HG02870 (cell line): ENCODE measurements around the gene TEKT1.
"Not testable (repeated sequence)": the region's sequence is repeated elsewhere in the genome, so short reads cannot be mapped to it uniquely, and the experiment has no call there.

Experiments used
- ATAC-seq: cut with Tn5 transposase; IDR thresholded peaks from one replicate; pipeline ENCODE4 v1.9.1; 2021; ENCODE audit warnings: mild to moderate bottlenecking, moderate library complexity; ENCODE audit not compliant: unreplicated experiment

TEKT1 gene

DNA sequence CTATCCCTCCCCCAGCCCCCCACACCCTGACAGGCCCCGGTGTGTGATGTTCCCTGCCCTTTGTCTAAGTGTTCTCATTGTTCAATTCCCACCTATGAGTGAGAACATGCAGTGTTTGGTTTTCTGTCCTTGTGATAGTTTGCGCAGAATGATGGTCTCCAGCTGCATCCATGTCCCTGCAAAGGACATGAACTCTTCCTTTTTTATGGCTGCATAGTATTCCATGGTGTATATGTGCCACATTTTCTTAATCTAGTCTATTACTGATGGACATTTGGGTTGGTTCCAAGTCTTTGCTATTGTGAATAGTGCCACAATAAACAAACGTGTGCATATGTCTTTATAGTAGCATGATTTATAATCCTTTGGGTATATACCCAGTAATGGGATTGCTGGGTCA, 15.2 kb downstream of the TEKT1 start:
- ATAC-seq = not testable (repeated sequence)

DNA sequence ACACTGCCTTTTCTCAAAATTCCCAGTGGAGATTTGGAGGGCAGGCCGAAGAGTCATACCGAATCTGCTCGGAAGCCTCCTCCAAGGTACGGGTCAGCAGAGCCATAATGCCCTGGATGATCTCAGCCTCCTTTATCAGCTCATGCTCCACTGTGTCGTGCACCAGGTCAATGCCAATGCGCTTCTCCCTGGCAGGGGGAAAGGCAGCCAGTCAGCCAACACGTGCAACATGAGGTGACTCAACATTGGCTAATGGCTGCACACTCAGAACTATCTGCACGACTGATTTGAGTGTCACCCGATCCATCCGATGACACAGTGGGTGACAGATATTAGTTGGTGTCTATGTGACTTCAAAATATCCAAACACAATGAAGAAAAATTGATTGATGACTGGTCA, 15.8 kb downstream of the TEKT1 start:
- ATAC-seq = no peak

DNA sequence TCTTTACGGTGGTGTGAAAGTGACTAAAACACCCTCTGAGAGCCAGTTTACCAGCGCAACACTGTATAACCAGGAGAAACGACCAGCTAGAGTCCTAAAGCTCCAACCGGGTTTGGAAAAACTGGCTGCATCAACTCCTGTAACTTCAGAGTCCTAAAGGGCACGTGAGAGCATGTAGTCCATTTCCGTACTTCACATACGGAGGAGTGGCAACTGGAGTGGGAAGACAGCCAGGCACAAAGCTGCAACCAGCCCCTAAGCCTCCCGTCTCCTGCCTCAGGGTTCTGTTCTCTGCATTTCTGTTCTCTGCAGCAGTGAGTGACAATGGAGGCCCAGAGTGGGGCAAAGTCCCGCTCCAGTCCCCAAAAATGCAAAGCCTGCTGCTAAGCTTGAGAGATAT, 19.2 kb downstream of the TEKT1 start:
- no peak for ATAC-seq

DNA sequence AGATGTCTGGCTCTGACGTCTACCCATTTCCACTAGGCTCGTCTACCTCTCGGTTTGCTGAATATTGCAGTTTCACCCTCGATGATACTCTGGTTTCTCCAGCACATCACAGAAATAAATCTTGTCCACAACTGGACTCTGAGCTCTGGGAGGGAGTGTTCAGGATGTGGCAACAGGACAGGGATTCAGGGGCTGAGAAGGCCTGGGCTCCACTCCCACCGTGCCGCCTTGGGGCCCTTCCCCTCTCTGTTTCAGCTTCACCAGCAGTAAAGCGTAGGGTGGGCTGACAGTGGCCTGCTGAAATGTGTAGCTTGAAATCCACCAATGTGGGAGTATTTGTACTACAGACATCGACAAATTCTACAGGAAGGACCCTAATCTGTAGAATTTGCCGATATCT, 20.0 kb downstream of the TEKT1 start:
- no peak for ATAC-seq

DNA sequence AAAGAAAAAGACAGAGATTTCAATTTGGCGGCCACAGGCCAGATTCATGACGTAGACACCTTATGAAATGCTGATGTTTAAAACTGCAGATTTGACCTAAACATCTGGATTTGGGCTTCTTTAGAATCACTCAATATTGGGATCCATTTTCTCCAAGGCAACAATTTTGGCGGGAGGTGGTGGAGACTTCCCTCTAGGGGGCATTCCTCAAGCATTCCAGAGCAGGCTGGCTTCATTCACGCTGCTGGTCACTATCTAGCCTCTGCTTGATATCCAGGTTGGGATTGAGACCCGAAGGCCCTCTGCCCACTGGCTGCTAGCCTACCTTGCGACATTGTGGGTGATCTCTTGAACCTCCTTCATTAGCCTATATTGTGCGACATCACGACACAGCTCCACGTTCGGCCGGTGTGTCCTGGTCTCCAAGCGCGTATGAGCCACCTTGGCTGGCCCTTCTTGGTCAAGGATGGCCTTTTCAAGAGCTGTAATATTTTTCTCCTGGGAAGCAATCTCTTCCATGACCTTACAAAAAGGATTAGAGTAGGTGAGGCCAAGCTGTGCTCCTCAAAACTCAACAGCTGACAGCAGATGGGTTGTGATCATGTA, 31.0 kb downstream of the TEKT1 start:
- ATAC-seq = no peak

DNA sequence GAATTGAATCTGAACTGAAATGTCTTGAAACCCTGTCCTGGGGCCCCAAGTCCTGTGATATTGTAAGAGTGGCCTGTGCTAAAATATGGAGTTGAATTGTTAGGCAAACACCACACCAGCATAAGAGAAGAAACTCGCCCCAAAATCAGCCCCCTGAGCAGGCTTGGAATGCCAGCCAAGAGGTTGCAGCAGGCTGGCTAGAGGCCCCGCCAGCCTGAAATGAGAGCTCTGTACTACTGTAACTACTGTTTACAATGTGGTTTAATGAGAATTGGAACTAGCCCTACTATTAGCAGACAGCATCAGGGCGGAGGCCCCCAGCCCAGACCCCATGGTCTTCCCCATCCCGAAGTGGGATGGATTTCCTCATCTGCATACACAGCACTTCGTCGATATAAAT, 31.8 kb downstream of the TEKT1 start:
- no peak for ATAC-seq

DNA sequence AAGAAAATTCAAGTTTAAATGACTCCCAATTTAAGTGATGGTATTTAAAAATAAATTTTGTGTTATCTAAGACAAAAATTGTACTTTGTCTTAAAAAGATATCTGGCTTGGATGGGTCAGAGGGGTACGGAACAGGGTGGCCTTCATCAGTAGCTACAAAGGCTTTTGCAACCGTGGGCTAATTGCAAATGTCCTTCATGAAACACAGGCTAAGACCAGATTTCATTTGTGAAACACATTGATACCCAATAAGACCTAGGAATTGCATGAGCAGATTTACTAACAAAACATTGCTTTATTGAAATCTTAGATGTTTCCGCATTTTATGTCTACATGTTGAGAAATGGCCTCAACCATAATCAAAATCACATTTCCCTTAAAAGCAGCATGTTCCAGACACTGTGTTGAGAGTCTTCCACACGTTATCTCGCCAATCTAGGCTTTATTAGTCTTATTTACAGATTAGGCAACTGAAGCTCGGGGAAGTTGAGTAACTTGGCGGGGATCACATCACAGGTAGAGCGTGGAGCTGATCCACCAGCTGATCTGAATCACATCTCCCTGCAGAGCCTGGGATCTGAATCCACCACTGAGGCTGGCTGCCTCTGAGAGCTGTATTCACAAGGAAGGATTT, 33.7 kb downstream of the TEKT1 start:
- ATAC-seq = no peak

DNA sequence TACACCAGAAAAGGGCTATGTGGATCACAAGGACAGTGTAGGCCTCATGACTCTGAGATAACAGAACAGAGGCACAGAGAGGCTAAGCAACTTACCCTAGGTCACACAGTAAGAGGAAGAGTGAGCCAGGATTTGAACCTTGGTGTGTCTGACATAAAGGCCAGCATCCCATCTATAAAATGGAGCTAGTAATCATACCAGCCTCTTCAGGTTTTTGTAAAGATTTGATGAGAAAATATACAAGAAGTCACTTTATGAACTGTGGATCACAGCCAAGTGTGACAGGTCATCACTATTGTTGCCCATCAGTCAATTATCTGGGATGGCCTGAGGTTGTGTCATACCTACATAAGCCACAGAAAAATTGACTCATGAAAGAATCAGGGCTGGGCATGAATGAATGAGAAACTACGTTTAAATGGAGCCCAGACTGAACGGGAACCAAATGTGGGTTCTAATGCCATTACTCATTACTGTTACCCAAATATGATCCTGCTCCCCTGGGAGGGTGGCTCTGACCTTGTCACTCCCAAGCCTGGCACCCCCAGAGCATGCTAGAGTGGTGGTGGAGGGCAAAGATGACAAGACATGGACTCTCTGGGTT, 34.5 kb downstream of the TEKT1 start:
- ATAC-seq = no peak

DNA sequence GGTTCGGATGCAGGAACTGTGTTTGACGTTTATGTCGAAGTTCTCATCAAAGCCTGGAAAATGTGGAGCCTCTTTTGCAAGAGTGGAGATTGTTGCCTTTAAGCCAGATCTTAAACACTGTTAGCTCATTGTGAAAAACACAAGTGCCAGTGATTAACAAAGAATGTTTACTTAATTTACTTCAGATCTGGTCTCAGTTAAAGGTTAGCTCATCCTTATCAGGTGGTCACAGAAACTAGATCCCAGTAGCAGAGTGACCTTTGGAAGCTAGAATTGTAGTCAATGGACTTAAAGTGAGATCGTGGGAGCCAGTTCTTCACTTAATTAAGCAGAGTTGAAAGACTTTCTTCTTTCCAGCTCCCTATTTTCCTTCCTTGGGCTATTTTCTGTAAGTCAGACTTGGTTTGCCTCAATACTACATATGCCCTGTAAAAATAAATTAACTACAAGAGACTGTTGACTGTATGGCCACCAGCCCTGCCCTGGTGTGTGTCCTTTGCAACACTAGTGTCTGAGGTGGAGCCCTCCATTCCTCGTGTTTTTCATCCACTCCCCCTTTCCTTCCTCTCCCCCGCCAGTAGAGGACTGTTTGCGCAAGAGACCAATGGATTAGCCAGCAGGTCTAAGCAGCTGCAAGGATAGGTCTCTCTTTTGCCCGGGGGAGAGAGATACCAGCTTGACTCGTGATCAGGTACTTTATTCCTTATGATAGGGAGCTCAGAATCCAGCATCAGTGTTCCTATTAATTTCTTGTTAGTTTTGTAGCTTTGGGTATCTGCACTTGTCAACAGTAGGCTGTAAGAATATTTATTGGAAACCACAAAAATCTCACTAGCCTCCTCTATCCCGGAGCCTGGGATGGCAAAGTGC, 35.3 kb downstream of the TEKT1 start:
- ATAC-seq = no peak

DNA sequence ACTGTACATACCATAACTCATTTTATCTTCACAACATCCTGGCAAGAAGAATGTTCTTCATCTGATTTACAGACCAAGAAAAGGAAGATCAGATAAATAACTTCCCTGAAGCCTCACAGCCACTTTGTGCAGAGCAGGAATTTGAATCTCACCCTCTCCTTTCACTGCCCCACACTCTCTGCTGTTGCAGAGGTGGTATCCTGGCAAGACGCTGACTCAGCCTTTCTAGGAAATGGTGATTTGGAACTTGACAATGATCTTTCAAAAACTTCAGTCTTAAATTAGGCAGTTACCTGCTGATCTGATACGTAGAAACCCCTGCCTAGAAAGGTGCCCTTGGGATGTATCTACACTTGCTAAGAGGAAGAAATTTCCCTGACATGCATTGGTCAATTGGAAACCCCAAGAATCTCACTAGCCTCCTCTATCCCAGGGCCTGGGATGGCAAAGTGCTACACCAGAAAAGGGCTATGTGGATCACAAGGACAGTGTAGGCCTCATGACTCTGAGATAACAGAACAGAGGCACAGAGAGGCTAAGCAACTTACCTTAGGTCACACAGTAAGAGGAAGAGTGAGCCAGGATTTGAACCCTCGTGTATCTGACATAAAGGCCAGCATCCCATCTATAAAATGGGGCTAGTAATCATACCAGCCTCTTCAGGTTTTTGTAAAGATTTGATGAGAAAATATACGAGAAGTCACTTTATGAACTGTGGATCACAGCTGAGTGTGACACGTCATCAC, 37.6 kb downstream of the TEKT1 start:
- ATAC-seq = no peak

DNA sequence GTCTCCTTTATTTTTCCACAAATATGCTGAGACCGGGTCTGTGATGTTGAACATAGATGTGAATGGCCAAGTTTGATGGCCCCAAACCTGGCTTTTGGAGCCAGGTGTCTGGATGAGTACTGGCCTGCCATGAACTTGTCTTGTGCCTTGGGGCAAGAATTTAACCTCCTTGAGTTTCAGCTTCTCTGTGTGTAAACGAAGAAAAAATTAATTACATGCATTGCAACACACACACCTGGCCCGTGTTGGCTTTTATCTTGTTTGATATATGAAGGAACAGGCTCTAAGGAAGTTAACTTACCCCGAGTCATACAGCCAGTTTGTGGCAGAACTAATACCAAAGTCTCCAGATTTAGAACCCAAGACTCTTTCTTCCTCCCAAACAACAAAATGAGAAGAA, 42.4 kb downstream of the TEKT1 start:
- ATAC-seq = no peak

DNA sequence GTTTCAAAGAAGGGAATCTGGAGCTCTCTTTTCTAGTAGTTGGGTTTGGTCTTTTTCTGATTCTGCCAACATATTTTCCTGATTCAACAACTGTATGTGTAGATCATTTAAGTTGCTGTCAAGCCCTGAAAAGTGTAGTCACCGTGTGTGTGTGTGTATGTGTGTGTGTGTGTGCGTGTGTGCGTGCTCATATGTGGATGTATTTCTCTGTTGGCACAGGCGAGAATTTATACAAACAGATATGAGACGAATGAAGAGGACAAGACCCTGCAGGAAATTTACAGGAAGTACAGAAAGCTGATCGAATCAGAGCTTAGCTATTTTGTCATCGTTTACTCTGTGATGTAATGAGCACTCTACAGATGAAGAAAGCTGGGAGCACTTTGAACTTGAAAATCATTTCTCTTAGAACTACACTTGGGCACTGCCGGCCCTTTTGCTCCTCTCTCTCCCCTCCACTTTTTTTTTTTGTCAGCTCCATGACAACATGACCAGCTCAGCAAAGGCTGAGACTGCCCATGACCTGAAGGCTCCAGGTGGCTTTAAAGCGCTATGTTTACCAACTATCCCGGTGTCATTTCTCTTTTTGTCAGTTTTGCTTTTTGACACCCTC, 44.3 kb downstream of the TEKT1 start:
- ATAC-seq = no peak

DNA sequence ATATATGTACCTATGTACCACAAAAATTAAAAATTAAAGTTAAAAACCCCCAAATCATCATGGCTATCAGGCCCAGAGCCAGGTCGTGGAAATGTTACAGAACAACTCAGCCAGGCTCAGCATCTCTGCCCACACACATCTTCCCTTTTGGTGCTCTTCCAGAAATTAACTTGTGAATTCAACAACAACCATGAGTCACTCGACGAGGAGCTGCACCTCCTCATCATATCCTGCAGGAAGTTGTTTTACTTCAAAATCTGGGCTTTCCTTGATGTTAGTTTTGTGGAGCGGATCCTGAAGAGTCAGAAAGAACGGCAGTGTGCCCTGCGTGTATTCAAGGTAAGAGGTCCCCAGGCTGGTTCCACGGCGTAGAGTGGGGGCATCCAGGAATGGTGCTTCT, 44.9 kb downstream of the TEKT1 start:
- ATAC-seq = no peak

DNA sequence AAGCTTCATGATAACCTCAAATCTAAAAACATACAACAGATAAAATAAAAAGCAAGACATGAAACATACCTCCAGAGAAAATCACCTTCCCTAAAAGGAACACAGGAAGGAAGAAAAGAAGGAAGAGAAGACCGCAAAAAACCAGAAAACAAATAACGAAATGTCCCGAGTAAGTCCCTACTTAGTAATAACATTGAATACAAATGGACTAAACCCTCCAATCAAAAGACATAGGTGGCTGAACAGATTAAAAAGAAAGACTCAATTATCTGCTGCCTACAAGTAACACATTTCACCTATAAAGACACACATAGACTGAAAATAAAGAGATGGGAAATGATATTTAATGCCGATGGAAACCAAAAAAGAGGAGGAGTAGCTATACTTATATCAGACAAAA, 49.3 kb downstream of the TEKT1 start:
- ATAC-seq = no peak

DNA sequence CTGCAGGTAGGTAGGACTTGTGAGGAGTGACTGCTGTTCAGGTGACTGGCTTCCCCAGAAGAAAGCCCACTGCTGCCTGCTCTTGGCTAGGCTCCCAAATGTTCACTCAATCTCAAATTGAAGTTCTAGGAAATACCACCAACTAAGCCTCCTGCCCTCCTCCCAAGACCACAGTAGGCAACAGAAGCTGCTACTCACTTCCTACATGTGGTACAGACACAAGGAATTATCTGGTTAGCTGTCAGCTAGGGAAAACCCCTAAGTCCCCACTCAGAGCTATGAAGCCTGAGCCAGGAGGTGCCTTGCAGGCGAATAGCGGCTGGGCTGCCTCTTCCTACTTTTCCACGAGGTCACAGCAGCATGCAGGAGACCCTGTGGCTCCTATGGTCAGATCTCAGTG, 50.6 kb downstream of the TEKT1 start:
- no peak for ATAC-seq

DNA sequence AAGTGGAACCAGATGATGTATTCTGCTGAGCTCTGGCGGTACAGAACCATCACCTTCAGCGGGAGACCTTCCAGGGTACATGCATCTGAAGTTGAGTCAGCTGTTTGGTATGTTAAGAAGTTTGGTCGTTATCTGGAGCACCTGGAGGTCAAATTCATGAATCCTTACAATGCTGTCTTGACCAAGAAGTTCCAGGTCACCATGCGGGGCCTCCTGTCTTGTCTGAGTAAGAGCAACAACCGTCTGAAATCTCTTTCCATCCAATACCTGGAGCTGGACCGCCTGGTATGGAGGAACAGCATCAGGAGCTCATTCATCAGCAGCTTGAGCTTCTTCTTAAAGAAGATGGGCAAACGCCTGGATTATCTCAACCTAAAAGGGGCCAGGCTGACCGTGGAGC, 51.5 kb downstream of the TEKT1 start:
- ATAC-seq = no peak

DNA sequence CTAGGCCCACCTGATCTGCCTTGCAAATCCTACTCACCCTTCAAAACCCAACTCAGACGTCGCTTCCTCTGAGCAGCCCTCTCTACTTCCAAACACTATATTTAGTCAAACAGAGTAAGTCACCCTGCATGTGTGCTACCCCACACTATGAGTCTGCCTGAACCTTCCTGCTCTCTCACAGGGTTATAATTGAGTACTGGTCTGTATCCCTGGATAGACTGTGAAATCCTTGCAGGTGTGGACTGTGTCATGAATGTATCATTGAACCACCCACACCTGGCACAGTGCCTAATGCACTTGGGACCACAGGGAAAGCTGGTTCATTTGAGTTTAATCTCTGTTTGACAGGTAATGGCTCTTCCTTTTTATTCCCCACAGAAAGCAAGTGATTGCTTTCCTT, 52.1 kb downstream of the TEKT1 start:
- no peak for ATAC-seq

DNA sequence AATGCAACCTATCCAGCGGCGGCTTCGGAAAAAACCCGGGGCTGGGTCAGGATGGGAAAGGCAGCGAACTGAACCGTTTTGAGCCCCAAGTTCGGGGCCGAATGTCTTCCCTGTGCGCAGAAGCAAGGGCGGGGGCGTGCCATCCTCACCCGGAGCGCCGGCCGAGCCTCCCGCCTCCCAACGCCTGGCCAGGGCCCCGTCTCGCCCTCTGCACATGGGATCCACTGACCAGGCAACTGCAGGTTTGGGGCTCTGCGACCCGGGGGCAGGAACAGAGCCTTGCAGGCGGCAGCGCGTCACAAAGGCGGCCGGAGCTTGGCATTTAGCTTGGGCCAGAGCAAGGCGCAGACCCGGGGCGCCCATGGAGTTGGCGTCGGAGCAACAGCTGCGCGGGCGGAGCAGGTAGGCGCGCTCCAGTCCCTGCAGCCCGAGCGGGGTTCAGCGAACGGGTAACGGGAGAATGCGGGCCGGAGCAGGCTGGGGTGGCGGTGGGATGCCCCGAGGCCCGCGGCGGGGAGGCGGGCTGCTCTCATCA, 55.6 kb downstream of the TEKT1 start, which contains the start of gene FBXO39:
FBXO39 (plus strand) TSS at position 345 of the 535 bp plus-strand sequence. CDS start 3,654 bp downstream, outside the sequence.
- ATAC-seq = no peak

DNA sequence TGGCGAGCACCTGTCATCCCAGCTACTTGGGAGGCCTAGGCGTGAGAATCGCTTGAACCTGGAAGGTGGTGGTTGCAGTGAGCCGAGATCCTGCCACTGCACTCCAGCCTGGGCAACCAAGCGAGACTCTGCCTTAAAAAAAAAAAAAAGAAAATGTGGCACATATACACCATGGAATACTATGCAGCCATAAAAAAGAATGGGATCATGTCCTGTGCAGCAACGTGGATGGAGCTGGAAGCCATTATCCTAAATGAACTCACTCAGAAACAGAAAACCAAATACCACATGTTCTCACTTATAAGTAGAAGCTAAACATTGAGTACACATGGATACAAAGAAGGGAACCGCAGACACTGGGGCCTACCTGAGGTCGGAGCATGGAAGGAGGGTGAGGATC, 56.6 kb downstream of the TEKT1 start:
- ATAC-seq = not testable (repeated sequence)

DNA sequence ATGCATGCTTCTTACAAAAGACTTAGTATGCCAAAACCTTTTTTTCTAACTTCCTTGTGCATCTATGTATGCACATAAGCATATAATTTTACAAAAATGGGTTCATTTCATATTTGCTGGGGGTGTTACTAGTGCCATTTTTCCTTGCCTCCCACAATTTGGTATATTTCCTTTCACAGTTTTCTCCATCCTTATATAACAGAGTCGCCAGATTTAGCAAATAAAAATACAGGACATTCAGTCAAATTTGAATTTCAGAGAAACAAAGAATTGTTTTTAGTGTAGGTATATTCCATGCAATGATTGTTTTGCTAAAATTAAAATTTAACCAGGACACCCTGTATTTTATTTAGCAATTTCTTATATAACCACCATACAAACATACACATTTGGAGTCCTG, 59.5 kb downstream of the TEKT1 start:
- no peak for ATAC-seq
